Esophagus squamous epithelium (tissue), 5 donors: ENCODE measurements around the gene WWTR1. TPM values are rescaled to one million over a fixed set of nuclear protein-coding genes. Genes with fewer than 3 reads are reported as not detected.

Source experiments
- DNase-seq: peaks from one replicate; lab custom pipeline; 2025; lab: John Stamatoyannopoulos, UW
- H3K27ac ChIP-seq, 4 donors: fragments of 200-600 bp; sonication (generic); one replicate each; pipeline ENCODE4 v1.5.1; 2016 to 2019; ENCODE audit warnings: mild to moderate bottlenecking in 1 of 4
- H3K27me3 ChIP-seq, 4 donors: fragments of 200-600 bp; sonication (generic); 1 replicate in 3 of 4; 2 replicates in 1 of 4; pipeline versions ENCODE4 v1.5.1 to v1.6.0; 2017 to 2021; ENCODE audit warnings: antibody characterized with exemption in 1 of 4
- H3K36me3 ChIP-seq, 3 donors: fragments of 200-600 bp; sonication (generic); one replicate each; pipeline ENCODE4 v1.5.1; 2016 to 2019
- H3K4me1 ChIP-seq, 3 donors: fragments of 200-600 bp; sonication (generic); one replicate each; pipeline ENCODE4 v1.5.1; 2017 to 2019
- H3K4me3 ChIP-seq, 4 donors: fragments of 200-600 bp; sonication (generic); 1 replicate in 3 of 4; 2 replicates in 1 of 4; pipeline ENCODE4 v1.5.1; 2016 to 2019; ENCODE audit warnings: mild to moderate bottlenecking in 2 of 4, moderate library complexity in 1 of 4
- H3K9me3 ChIP-seq, 3 donors: fragments of 200-600 bp; sonication (generic); one replicate each; pipeline ENCODE4 v1.5.1; 2016 to 2019
- CTCF ChIP-seq, 6 experiments: fragments of 450-650 bp in 4 of 6; fragments of 200-600 bp in 2 of 6; sonication (generic) in 2 of 6; IDR thresholded peaks; one replicate each; pipeline ENCODE4 v1.5.1; 2016 to 2019; ENCODE audit warnings: antibody characterized with exemption in 6 of 6, mild to moderate bottlenecking in 4 of 6, moderate library complexity in 4 of 6
- POLR2A ChIP-seq, 4 donors: fragments of 450-650 bp; IDR thresholded peaks; one replicate each; pipeline ENCODE4 v1.6.1; 2017; ENCODE audit warnings: antibody characterized with exemption in 4 of 4, mild to moderate bottlenecking in 4 of 4, moderate library complexity in 3 of 4
- WGBS, 2 donors: methylation state at CpG; one replicate each; pipeline ENCODE4 v1.1.5; 2018; 5-methylcytosine and 5-hydroxymethylcytosine counted together
- intact Hi-C: fragments of 100-400 bp; cut with DNase I; formaldehyde crosslinking; loops from one replicate; pipeline ENCODE4 v1.15.0; 2022
- total RNA-seq, 4 donors: library from RNA; depleted of rRNA; stranded (reverse); fragments of >200 nt; gene quantifications; one replicate each; pipeline ENCODE4 v1.1.0, GENCODE V29; 2016
- donor health status: DM: yes; HTN: yes; CAD: no.

Gene WWTR1
- total RNA-seq, 4 donors from 2014 or later, result 35.7 to 116 (median 39.6) TPM

GRCh38 chr3:149567381-149567780 lies 90.4 kb downstream of the WWTR1 start:
- DNase-seq, result no peak
- TF ChIP-seq CTCF (IDR thresholded peaks at IDR 0.05), result no peak
- TF ChIP-seq POLR2A (IDR thresholded peaks at IDR 0.05), result no peak
- WGBS, 2 donors, result 55 to 76% methylated on average over 2 of the region's 2 CpGs
- no peaks in the 10 kb centered on the region for H3K27me3 ChIP-seq
- H3K36me3 ChIP-seq, result peaks cover 0 to 20% (median 0%) of the 10 kb centered on the region in 3 donors
- peak overlapping the region in 1 of 4 donors; percentile 43 for H3K27ac ChIP-seq
- H3K4me1 ChIP-seq, result peaks cover 3 to 45% (median 14%) of the 10 kb centered on the region in 3 donors
- H3K4me3 ChIP-seq, result no peak overlapping the region
- H3K9me3 ChIP-seq, result no peaks in the 10 kb centered on the region
- intact Hi-C loops, result no loop called here

GRCh38 chr3:149566292-149566975 lies 91.4 kb downstream of the WWTR1 start:
- Histone ChIP-seq H3K4me1 (peaks cover 3 to 38% (median 11%) of the 10 kb centered on the region in 3 donors), H3K27ac (peak overlapping the region in 2 of 4 donors; percentile 31 to 43), H3K9me3 (no peaks in the 10 kb centered on the region), H3K4me3 (no peak overlapping the region), H3K27me3 (no peaks in the 10 kb centered on the region), H3K36me3 (peaks cover 0 to 12% (median 0%) of the 10 kb centered on the region in 3 donors)
- intact Hi-C loops, result no loop called here
- TF ChIP-seq POLR2A (IDR thresholded peaks at IDR 0.05) (no peak), CTCF (IDR thresholded peaks at IDR 0.05) (no peak)
- 66 to 67% methylated on average over 6 of the region's 6 CpGs for WGBS, 2 donors
- DNase-seq, result no peak

GRCh38 chr3:149564079-149564478 lies 93.7 kb downstream of the WWTR1 start:
- no peaks in the 10 kb centered on the region for H3K36me3 ChIP-seq
- intact Hi-C loops, result no loop called here
- no peak overlapping the region for H3K27ac ChIP-seq
- WGBS, 2 donors, result 88 to 90% methylated on average over 2 of the region's 2 CpGs
- no peak for DNase-seq
- no peak overlapping the region for H3K4me3 ChIP-seq
- no peaks in the 10 kb centered on the region for H3K9me3 ChIP-seq
- H3K4me1 ChIP-seq, result peaks cover 3 to 30% (median 11%) of the 10 kb centered on the region in 3 donors
- no peaks in the 10 kb centered on the region for H3K27me3 ChIP-seq
- TF ChIP-seq POLR2A (IDR thresholded peaks at IDR 0.05) (no peak), CTCF (IDR thresholded peaks at IDR 0.05) (no peak)

- WGBS, 2 donors, result 88 to 96% methylated on average over 5 of the region's 5 CpGs
- H3K36me3 ChIP-seq, result no peaks in the 10 kb centered on the region
These were observed 94.7 kb downstream of the WWTR1 start for GRCh38 chr3:149563114-149563513.

More at GRCh38 chr3:149563114-149563513, 94.7 kb downstream of the WWTR1 start:
- Histone ChIP-seq H3K4me3 (no peak overlapping the region), H3K9me3 (no peaks in the 10 kb centered on the region), H3K27me3 (no peaks in the 10 kb centered on the region), H3K27ac (no peak overlapping the region), H3K4me1 (peaks cover 3 to 30% (median 11%) of the 10 kb centered on the region in 3 donors)
- intact Hi-C loops, result no loop called here
- no peak for TF ChIP-seq CTCF (IDR thresholded peaks at IDR 0.05)
- no peak for DNase-seq
